ENCODE measurements around the gene OSBPL6. TPM values are rescaled to one million over a fixed set of nuclear protein-coding genes. Genes with fewer than 3 reads are reported as not detected.

Gene OSBPL6
- total and polyA plus RNA-seq, 2 of the 13 experiments (the other 11 are each of a cell fraction or from before 2014, with no cell fraction given) = 0.03 to 0.11 TPM

DNA sequence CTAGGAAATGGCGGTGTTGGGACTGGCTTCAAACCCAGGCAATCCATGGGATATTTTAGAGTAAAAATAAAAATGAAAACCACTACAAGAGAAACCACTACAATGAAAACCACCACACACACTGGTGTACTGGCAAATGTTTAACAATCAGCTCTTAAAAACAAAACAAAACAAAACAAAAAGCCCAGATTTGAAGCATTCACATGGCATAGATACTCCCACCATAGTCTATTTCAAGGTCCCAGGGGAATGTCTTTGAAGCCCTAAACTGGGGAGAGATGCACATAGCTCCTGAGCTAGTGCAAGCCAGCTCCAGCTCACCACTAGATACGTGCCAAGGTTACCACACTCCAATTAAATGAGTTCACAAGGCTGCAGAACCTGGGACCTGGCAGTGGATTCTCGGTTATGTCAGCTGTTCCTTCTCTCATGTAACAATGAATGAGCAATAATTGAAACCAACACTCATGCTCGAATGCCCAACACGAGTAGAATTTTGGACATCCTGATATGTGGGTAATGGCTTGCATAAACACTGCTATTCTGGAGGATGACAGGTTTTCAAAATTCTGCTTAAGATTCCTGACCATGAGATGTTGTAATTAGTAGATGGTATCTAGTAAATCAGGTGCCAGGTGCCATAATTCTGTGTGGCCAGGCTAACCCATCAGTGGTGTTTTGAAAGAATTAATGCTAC is 102.2 kb downstream of the OSBPL6 start (continued):
- TF ChIP-seq NFIB (CRISPR knock-in tag; IDR thresholded peaks at IDR 0.05; ENCODE audit: borderline replicate concordance) = no peak

DNA sequence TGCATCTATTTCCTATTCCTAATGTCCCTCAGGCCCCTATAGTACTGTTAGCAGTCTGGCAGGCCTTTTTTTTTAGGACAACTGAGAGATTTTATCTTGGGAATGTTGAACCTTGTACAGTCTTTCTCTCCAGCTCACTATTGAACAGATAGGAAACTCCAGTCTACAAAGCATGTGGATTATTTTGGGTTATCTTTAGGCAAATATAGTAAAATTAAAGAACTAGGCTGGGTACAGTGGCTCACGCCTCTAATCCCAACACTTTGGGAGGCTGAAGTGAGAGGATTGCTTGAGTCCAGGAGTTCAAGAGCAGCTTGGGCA is 102.7 kb downstream of the OSBPL6 start:
- TF ChIP-seq, protein P1, sequence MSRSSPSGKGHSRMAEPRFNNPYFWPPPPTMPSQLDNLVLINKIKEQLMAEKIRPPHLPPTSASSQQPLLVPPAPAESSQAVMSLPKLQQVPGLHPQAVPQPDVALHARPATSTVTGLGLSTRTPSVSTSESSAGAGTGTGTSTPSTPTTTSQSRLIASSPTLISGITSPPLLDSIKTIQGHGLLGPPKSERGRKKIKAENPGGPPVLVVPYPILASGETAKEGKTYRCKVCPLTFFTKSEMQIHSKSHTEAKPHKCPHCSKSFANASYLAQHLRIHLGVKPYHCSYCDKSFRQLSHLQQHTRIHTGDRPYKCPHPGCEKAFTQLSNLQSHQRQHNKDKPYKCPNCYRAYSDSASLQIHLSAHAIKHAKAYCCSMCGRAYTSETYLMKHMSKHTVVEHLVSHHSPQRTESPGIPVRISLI (CRISPR knock-in tag; IDR thresholded peaks at IDR 0.05; ENCODE audit: borderline replicate concordance) = peak; percentile 43; the same call in 1 of the 2 replicates
- TF ChIP-seq ZNF326 (CRISPR knock-in tag; IDR thresholded peaks at IDR 0.05; ENCODE audit: borderline replicate concordance) = no peak
- TF ChIP-seq PPARG (CRISPR knock-in tag; conservative IDR thresholded peaks at IDR 0.05) = 0 out of 2 replicates have a peak, but pooled peaks have one; percentile 16
- TF ChIP-seq, protein P2, sequence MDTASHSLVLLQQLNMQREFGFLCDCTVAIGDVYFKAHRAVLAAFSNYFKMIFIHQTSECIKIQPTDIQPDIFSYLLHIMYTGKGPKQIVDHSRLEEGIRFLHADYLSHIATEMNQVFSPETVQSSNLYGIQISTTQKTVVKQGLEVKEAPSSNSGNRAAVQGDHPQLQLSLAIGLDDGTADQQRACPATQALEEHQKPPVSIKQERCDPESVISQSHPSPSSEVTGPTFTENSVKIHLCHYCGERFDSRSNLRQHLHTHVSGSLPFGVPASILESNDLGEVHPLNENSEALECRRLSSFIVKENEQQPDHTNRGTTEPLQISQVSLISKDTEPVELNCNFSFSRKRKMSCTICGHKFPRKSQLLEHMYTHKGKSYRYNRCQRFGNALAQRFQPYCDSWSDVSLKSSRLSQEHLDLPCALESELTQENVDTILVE (CRISPR knock-in tag; IDR thresholded peaks at IDR 0.05) = no peak
- Histone ChIP-seq H3K79me2 (ENCODE audit: insufficient read depth, low read length) (no peaks in the 10 kb centered on the region), H3K9me3 (ENCODE audit: low read length) (no peaks in the 10 kb centered on the region), H4K20me1 (ENCODE audit: insufficient read depth, low read length) (no peaks in the 10 kb centered on the region; the same call in 1 of the 2 replicates), H3K4me2 (ENCODE audit: low read depth, low read length) (no peak overlapping the region), H2AFZ (ENCODE audit: low read length) (no peak overlapping the region), H3K36me3 (replicated peaks in 1 of 2; ENCODE audit: control insufficient read depth in 1 of 2, insufficient read depth in 2 of 2, low read length in 2 of 2) (no peaks in the 10 kb centered on the region), H3K9ac (ENCODE audit: insufficient read depth, low read depth, low read length) (no peak overlapping the region), H3K4me3 (replicated peaks in 1 of 3; ENCODE audit: insufficient read depth in 1 of 3, low read depth in 2 of 3, low read length in 3 of 3) (no peak overlapping the region), H3K4me1 (ENCODE audit: insufficient read depth, low read length) (peaks cover 9% of the 10 kb centered on the region), H3K27me3 (ENCODE audit: control insufficient read depth in 1 of 2, insufficient read depth in 2 of 2, low read length in 2 of 2) (no peaks in the 10 kb centered on the region), H3K27ac (ENCODE audit: extremely low read length, insufficient read depth, low read length) (no peak overlapping the region)
- DNase-seq (ENCODE audit: low spot score) (peak; percentile 16), FAIRE-seq (no peak), ATAC-seq (peak; percentile 79)
- POLR2A ChIA-PET = no interaction called here
- no TSS peak for BruUV-seq (replicated peaks)
- WGBS (ENCODE audit: low lambda C conversion rate) = 0% methylated on average over 1 of the region's 1 CpG
- in situ Hi-C loops (cut with HindIII; ENCODE audit: extremely low pct_ligation_motif_present, low pct_unique_long_range_greater_than_20kb) (no loop called here), intact Hi-C loops (cut with micrococcal nuclease; ENCODE audit: unreplicated experiment) (no loop called here)
- CTCF ChIA-PET (ENCODE audit: low intra/inter-chr PET ratio, low total read pairs) = no interaction called here
